ENCODE data around the gene COL18A1.

GRCh38 chr21:45379171-45379900 lies 25.6 kb upstream of the COL18A1 start:
- no peak for TF ChIP-seq ZFP30 (CRISPR knock-in tag; IDR thresholded peaks at IDR 0.05)
- TF ChIP-seq CREB5 (CRISPR knock-in tag; IDR thresholded peaks at IDR 0.05; ENCODE audit: low read depth): no peak
- TF ChIP-seq PATZ1 (CRISPR knock-in tag; IDR thresholded peaks at IDR 0.05; ENCODE audit: borderline replicate concordance): no peak
- no peak for TF ChIP-seq ARNTL (CRISPR knock-in tag; IDR thresholded peaks at IDR 0.05; ENCODE audit: borderline replicate concordance, low read depth)
- TF ChIP-seq, protein P1, sequence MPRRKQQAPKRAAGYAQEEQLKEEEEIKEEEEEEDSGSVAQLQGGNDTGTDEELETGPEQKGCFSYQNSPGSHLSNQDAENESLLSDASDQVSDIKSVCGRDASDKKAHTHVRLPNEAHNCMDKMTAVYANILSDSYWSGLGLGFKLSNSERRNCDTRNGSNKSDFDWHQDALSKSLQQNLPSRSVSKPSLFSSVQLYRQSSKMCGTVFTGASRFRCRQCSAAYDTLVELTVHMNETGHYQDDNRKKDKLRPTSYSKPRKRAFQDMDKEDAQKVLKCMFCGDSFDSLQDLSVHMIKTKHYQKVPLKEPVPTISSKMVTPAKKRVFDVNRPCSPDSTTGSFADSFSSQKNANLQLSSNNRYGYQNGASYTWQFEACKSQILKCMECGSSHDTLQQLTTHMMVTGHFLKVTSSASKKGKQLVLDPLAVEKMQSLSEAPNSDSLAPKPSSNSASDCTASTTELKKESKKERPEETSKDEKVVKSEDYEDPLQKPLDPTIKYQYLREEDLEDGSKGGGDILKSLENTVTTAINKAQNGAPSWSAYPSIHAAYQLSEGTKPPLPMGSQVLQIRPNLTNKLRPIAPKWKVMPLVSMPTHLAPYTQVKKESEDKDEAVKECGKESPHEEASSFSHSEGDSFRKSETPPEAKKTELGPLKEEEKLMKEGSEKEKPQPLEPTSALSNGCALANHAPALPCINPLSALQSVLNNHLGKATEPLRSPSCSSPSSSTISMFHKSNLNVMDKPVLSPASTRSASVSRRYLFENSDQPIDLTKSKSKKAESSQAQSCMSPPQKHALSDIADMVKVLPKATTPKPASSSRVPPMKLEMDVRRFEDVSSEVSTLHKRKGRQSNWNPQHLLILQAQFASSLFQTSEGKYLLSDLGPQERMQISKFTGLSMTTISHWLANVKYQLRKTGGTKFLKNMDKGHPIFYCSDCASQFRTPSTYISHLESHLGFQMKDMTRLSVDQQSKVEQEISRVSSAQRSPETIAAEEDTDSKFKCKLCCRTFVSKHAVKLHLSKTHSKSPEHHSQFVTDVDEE (CRISPR knock-in tag; IDR thresholded peaks at IDR 0.05): no peak
- no peak for TF ChIP-seq PPARA (CRISPR knock-in tag; IDR thresholded peaks at IDR 0.05; ENCODE audit: borderline replicate concordance)
- no peak for TF ChIP-seq SNAI2 (CRISPR knock-in tag; IDR thresholded peaks at IDR 0.05)
- TF ChIP-seq ZNF8 (CRISPR knock-in tag; IDR thresholded peaks at IDR 0.05): no peak
- no peak for TF ChIP-seq ZFP3 (CRISPR knock-in tag; IDR thresholded peaks at IDR 0.05)
- TF ChIP-seq ESRRG (CRISPR knock-in tag; IDR thresholded peaks at IDR 0.05): no peak
- no peak for TF ChIP-seq RARB (CRISPR knock-in tag; IDR thresholded peaks at IDR 0.05)
- TF ChIP-seq ZC3H10 (CRISPR knock-in tag; IDR thresholded peaks at IDR 0.05): no peak
- TF ChIP-seq OSR1 (CRISPR knock-in tag; IDR thresholded peaks at IDR 0.05): no peak
